Colon (tissue), 2 donors: ENCODE measurements around the gene SPATS2L.

Source experiments
- FAIRE-seq: peaks from 2 replicates; lab custom pipeline; 2012; peaks lifted over from hg19 to GRCh38; lab: Jason Lieb, UNC
- donor health status: control.
- donor health status: control.

SPATS2L gene

GRCh38 chr2:200469708-200470211, 163.3 kb downstream of the SPATS2L start:
- FAIRE-seq, result no peak

DNA sequence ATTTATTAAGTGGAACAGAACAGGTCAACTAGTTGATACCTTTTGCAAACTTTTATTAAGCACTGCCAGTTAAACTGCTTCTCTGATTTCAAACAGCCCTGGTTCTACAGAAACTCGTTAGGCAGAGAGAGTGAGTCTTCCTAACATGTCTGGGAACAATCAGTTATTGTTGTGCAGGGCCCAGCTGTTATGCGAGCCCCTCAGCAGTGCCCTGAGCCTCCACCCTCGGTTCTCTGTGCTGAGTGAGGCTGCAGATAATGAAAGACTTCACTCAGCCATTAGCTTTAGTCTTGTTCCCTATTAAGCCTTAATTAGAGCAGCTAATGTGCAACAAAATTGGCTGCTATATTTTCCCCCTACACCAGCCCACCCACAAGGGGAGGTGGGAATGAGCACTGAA, 163.7 kb downstream of the SPATS2L start:
- FAIRE-seq, result no peak

DNA sequence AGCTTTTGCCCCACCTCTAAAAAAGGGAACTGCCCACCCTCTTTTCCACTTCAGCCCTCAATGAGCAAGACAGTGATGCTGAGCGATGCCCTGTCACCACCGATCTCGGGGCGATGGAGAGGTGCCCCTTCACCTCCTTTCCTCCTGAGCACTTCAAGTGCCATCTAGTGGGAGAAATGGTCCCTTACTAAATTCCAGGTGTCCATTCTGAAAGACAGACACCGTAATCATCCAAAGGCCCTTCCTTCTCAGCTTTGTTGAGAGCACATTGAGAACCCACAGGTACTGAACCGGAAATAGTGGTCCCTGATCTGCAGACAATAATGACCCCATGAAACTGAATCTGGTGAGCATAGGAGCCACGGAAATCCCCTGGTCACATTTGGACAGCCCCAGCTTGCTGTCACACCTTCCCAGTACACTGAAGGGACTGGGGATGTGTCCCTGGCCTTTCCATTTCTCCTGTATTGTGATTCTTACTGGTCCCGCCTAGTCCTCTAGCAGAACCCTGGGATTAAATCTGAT, 164.9 kb downstream of the SPATS2L start:
- no peak for FAIRE-seq

DNA sequence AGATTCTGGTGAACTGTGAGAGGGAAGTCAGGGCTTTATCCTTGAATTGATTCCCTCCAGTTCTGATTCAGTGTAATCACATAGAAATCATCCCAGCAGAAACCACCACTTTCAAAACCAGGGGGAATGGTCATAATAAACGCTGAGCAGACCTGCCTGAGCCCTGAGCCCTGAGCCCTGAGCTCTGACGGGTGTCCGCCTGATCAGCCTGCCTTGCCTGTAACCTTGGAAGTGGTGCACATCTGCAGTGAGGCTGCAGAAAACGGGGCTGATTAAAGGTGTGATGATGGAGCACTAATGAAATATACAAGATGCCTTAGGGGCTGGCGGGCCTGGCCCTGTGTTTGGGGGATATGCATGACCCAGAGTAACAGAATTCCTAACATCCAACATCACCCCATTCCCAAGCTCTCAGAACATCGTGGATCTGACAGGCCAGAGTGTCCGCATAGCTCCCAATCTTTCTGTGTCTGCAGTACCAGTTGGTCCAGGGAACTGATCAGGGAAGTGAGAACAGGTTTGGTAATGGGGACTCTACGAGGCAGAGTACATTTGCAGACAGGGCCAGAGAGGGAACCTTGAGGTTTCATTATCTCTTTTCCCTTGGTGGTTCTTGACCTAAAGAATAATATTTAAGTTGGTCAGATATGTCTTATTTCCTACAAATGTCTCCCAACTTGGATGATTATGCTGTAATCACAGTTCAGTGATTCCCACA, 165.6 kb downstream of the SPATS2L start:
- no peak for FAIRE-seq

- FAIRE-seq, result no peak
These were observed 166.5 kb downstream of the SPATS2L start for GRCh38 chr2:200472853-200473464.

DNA sequence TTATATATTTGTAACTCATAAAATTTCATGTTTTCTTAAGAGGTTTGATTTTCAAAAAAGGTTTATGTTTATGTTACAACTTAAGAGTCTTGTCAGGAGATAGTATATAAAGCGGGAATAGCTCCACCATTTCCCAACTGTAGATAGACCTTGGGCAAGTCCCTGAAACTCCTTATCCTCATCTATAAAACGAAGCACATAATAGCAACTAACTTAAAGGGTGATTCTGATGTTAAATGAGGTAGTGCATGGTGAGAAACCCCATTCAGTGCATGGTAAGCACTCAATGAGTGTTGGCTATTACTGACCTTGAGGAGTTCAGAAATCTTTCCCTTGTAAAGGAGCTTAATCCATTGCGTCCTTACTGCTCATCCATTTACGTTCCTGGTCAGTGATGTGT, 169.3 kb downstream of the SPATS2L start:
- no peak for FAIRE-seq

DNA sequence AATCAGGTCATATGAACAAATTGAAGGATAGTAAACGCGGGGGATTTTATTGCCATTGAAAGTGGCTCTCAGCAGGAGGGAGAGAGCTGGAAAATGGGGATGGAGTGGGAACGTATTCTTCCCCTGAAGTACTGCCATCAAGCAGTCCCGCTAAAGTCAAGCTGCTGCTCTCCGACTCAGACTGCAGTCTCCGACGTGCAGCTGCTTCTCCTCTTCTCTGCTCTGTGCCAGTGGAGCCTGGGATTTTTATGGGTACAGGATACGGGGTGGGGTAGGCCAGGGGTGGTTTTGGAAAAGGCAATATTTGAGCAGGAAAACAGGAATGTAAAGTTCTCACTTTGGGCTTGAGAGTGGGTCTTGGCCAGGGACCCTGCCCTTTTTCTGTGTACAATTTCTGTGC, 170.3 kb downstream of the SPATS2L start:
- no peak for FAIRE-seq

GRCh38 chr2:200477667-200478131, 171.2 kb downstream of the SPATS2L start:
- no peak for FAIRE-seq

- no peak for FAIRE-seq
These were observed 173.3 kb downstream of the SPATS2L start for GRCh38 chr2:200479692-200480265.

- FAIRE-seq, result no peak
These were observed 175.7 kb downstream of the SPATS2L start for GRCh38 chr2:200482194-200482593.

- FAIRE-seq, result no peak
These were observed 177.3 kb downstream of the SPATS2L start for GRCh38 chr2:200483729-200484198.

DNA sequence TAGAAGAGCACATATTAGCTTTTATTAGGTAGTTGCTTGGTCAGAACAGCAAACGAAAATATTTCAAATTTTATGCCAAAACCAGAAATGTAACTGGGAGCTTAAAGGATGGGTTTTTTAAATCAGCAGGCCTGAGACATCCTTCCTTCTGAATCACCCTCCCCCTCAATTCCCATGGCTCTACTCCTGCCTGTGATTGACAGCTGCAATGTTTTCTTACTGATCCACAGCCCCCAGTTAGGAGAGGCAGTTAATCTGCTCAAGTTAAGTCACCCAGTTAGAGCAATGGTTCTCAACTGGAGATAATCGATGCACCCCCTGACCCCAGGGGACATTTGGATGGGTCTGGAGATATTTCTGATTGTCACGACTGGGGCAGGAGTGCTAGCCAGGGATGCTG, 178.4 kb downstream of the SPATS2L start:
- no peak for FAIRE-seq

- no peak for FAIRE-seq
These were observed 180.0 kb downstream of the SPATS2L start for GRCh38 chr2:200486529-200486928.

DNA sequence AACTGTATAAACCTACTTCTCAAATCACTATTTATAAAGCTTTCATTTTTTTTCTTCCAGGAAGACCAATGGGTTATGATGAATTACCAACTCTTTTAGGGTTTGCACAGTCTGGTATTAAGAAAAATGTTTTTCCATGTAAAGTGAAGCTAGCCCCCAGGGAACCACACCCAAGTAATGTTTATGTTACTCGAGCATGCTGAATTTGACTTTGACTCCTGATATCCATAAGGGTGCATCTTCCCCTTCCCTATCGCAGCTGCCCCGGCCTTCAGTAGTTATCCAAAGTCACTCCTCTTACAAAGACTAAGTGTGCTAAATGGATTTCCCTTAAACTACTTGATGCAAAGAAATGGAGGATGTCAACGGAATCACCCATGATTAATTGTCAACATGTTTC, 181.7 kb downstream of the SPATS2L start:
- no peak for FAIRE-seq

DNA sequence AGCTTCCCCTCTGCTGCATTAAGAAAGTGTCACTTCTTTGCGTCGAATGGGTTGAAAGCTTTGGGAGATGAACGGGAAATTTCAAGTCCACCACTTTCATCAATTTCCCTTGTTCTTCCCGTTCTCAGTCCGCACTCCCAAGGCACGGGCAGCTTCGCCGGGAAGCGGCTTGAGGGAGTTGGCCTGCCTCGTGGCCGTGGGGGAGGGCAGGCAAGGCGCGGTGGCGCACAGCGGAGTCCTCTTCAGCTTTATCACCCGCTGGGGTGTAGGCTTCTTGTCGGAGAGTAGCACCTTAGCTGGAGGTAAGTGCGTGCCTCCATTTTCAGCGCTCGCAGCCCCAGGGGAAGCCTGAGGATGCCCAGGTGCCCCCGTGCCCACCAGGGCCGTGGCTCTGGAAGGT, 183.5 kb downstream of the SPATS2L start:
- no peak for FAIRE-seq

- FAIRE-seq, result no peak
These were observed 186.2 kb downstream of the SPATS2L start for GRCh38 chr2:200492656-200493055.

DNA sequence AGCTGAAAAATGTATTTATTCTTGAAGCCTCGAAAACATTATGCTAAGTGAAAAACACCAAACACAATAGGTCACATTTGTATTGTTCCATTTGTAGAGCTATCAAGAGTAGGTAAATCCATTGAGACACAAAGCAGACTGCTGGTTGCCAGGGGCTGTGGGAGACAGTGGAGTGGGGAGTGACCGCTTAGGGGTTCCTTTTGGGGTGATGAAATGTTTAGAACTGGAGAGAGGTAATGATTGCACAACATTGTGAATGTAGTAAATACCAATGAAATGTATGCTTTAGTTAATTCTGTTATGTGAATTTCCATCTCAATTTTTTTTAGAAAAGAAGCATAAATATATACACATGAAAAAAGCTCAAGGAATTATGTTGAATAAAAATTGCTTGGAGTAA, 187.6 kb downstream of the SPATS2L start:
- no peak for FAIRE-seq

- no peak for FAIRE-seq
These were observed 190.2 kb downstream of the SPATS2L start for GRCh38 chr2:200496696-200497095.

- no peak for FAIRE-seq
These were observed 192.1 kb downstream of the SPATS2L start for GRCh38 chr2:200498402-200499162.

DNA sequence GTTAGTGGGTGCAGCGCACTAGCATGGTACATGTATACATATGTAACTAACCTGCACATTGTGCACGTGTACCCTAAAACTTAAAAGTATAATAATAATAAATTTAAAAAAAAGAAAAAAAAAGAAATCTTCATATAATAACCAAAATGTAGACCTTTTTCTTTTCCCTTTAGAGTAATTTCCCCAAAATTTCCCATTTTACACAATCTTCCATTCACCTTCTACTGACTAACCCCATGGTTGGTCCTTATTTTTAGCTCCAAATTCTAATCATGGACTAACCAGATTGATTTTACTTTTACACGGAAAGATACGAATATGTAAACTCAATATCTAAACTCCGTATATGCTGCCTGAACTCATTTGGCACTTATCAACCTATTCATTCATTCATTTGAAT, 195.7 kb downstream of the SPATS2L start:
- no peak for FAIRE-seq

DNA sequence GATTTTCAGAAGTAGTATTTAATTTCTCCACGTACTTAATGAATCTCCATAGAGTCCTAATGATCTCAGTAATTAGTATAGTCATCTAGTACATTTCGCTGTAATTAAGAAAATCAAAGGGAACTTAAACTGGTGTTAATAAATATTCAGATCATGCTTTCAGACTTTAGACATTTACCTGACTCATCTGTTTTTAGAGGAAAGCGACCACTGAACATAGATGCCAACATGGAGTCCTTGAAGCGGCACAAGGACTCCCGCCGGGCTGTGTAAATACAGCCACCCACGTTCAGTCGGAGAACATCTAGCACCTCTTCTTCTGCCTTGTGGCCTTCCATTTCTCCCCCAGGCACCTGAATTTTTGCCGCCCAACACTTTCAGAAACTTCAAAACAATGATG, 200.2 kb downstream of the SPATS2L start:
- FAIRE-seq, result no peak

- no peak for FAIRE-seq
These were observed 200.7 kb downstream of the SPATS2L start for GRCh38 chr2:200507179-200507578.
